BE2C (cell line): ENCODE data around the gene TUBG2.

Source experiments
- DNase-seq: peaks from one replicate; pipeline ENCODE4 v3.0.0-alpha.2; 2020
- H3K27me3 ChIP-seq: fragments of 250-450 bp; sonication (Bioruptor Pico); 2 replicates; pipeline ENCODE4 v1.5.1; 2020; ENCODE audit warnings: mild to moderate bottlenecking
- H3K36me3 ChIP-seq: fragments of 250-450 bp; sonication (Bioruptor Pico); 2 replicates; pipeline ENCODE4 v1.5.1; 2020; ENCODE audit warnings: mild to moderate bottlenecking
- H3K4me1 ChIP-seq: fragments of 250-450 bp; sonication (Bioruptor Pico); 2 replicates; pipeline ENCODE4 v1.5.1; 2020
- H3K4me3 ChIP-seq: 2 replicates; pipeline ENCODE4 v1.5.1; 2011; ENCODE audit warnings: low read depth, low read length
- H3K9me3 ChIP-seq: fragments of 250-450 bp; sonication (Bioruptor Pico); 2 replicates; pipeline ENCODE4 v1.5.1; 2020
- CTCF ChIP-seq: IDR thresholded peaks from 2 replicates; pipeline ENCODE4 v1.5.1; 2012; ENCODE audit warnings: mild to moderate bottlenecking, low read depth, low read length

Gene TUBG2

GRCh38 chr17:42702446-42702845 lies 43.4 kb downstream of the TUBG2 start:
- no peak for DNase-seq
- Histone ChIP-seq H3K36me3 (peaks cover 40% of the 10 kb centered on the region), H3K27me3 (no peaks in the 10 kb centered on the region), H3K9me3 (no peaks in the 10 kb centered on the region), H3K4me1 (peaks cover 8% of the 10 kb centered on the region), H3K4me3 (no peak overlapping the region)
- TF ChIP-seq CTCF, result no peak

GRCh38 chr17:42704490-42704836 lies 45.4 kb downstream of the TUBG2 start:
- H3K36me3 ChIP-seq, result peaks cover 39% of the 10 kb centered on the region
- no peaks in the 10 kb centered on the region for H3K27me3 ChIP-seq
- H3K4me1 ChIP-seq, result peaks cover 2% of the 10 kb centered on the region
- TF ChIP-seq CTCF, result no peak
- no peak for DNase-seq
- no peaks in the 10 kb centered on the region for H3K9me3 ChIP-seq
- no peak overlapping the region for H3K4me3 ChIP-seq

GRCh38 chr17:42704837-42705494 lies 45.9 kb downstream of the TUBG2 start:
- Histone ChIP-seq H3K27me3 (no peaks in the 10 kb centered on the region), H3K4me1 (no peaks in the 10 kb centered on the region), H3K9me3 (no peaks in the 10 kb centered on the region), H3K36me3 (peaks cover 44% of the 10 kb centered on the region), H3K4me3 (no peak overlapping the region)
- no peak for TF ChIP-seq CTCF
- DNase-seq, result no peak

GRCh38 chr17:42706732-42707131 lies 47.6 kb downstream of the TUBG2 start:
- Histone ChIP-seq H3K9me3 (no peaks in the 10 kb centered on the region), H3K36me3 (peaks cover 44% of the 10 kb centered on the region), H3K27me3 (no peaks in the 10 kb centered on the region), H3K4me1 (no peaks in the 10 kb centered on the region), H3K4me3 (no peak overlapping the region)
- no peak for DNase-seq
- TF ChIP-seq CTCF, result no peak

GRCh38 chr17:42708588-42708987 lies 49.5 kb downstream of the TUBG2 start:
- Histone ChIP-seq H3K4me1 (no peaks in the 10 kb centered on the region), H3K27me3 (no peaks in the 10 kb centered on the region), H3K36me3 (peaks cover 48% of the 10 kb centered on the region), H3K9me3 (no peaks in the 10 kb centered on the region), H3K4me3 (no peak overlapping the region)
- TF ChIP-seq CTCF, result no peak
- DNase-seq, result no peak

- H3K9me3 ChIP-seq, result no peaks in the 10 kb centered on the region
- H3K36me3 ChIP-seq, result peaks cover 47% of the 10 kb centered on the region
- H3K4me3 ChIP-seq, result no peak overlapping the region
- H3K27me3 ChIP-seq, result no peaks in the 10 kb centered on the region
- H3K4me1 ChIP-seq, result no peaks in the 10 kb centered on the region
- no peak for DNase-seq
- no peak for TF ChIP-seq CTCF
These were observed 50.5 kb downstream of the TUBG2 start for GRCh38 chr17:42709561-42709960.
